Stimulated activated CD8-positive, alpha-beta memory T cell treated with anti-CD3 and anti-CD28 coated beads, Interleukin-12 subunit alpha, Interleukin-12 subunit beta, amount 100 ng/mL, for 1 hour (primary cell): Measurements from ENCODE around the gene SEZ6L.

ENCODE experiments used
- DNase-seq: peaks from one replicate; pipeline ENCODE4 v3.0.0-alpha.2; 2020; ENCODE audit warnings: low read depth

Gene SEZ6L

DNA sequence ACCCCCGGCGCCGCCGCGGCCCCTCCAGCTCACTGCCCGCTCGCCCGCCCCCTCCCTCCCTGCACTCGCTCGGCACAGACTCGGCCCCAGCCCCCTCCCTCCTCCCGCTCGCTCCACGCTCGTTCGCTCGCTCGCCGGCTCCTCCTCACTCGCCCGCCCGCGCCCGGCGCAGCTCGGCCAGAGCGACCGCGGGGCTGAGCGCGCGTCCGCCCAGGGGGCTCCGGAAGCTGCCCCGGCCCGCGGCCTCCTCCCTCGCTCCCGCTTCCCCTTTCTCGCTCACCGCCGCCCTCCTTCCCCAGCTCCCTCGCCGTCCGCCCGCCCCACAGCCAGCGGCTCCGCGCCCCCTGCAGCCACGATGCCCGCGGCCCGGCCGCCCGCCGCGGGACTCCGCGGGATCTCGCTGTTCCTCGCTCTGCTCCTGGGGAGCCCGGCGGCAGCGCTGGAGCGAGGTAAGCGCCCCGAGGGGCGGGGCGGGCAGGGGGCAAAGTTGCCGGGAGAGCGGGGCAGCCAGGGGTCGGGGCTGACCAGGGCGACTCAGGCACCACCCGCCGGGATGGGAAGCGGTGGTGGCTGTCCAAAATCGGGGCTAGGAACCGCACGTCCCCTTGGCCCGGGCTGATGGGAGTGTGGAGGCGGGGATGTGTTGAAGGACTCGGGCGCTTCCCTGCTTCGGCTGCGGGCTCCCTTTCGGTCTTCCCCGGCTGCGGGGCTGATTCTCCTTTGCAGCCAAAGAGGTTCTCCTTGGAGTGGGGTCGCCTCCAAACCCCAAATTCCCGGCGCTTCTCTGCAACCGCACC is at the start of gene SEZ6L:
TSS of gene SEZ6L (plus strand) at position 148 of the 797 bp plus-strand sequence. CDS start at position 356, 208 bp downstream.
- DNase-seq, result no peak

DNA sequence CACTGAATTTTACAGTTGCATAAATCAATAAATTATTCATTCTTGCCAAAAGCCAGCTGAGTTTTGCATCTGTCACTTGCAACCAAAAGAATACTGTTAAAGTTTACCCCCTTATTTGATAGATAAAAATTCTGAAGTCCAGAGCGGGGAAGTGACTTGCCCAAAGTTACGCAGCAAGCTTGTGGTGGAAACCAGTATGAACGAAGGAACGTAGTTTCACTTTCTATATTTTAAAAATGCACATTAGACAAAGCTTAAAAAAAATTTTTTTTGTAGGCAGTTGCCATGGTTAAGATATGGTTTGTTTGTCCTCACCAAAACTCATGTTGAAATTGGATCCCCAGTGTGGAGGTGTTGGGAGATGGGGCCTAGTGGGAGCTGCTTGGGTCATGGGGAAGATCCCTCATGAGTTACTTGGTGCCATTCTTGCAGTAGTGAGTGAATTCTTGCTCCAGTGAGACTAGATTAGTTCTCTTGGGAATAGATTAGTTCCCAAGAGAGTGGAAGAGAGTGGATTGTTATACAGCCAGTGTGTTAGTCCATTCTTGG is 46.3 kb upstream of the SEZ6L start:
- no peak for DNase-seq

DNA sequence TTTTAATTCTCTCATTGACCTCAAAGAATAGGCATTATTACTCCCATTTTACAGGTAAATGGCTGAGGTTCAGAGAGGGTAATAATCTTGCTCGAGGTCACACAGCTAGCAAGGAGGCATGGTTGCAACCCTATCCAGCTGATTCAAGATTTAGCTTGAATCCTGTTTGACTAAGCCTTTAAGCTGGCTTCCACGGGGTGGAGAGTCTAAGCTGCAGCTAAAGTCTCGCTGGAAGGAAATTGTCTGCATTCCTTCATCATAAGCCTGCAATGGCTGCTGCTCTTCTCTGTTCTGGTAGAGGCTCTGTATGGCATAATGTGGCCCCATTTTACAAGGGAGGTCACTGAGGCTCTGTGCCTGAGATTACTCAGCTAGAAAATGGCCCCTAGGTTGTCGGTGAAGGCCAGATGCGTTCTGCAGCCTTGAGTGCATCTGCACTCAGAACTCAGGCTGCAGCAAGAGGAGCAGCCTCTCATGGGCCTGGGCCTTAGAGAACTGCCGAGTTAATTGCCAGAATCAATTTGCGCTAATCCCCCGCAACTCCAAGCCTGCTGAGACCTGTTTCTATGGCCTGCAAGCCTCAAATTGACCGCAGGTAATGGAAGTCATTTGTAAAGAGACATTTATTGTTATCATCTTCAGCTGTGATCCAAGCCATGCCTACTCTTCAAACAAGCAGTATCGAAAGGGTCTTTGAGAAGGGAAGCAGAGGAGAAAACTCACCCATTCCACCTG is 44.1 kb upstream of the SEZ6L start:
- DNase-seq, result no peak

DNA sequence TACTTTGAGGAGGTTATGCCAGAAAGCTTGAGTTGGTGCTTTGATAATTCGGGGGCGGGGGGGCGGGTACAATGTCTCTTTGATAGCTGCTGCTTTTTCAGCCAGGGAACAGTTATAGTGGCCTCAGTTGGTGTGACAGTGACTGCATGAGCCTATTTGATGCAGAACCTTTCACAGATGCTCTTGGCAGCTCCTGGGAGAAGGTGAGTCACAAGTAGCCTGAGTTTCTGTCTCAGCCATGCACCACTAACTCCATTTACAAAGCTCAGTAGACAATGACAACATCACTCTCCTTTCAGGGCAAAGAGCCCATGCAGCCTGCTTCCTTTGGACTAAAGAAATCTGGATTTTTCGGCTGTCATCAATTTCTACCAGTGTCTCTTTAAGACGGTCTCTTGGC is 42.1 kb upstream of the SEZ6L start:
- DNase-seq, result no peak

- no peak for DNase-seq
Observed at GRCh38 chr22:26127556-26127955, 41.7 kb upstream of the SEZ6L start.

- no peak for DNase-seq
Observed at GRCh38 chr22:26131589-26132154, 37.6 kb upstream of the SEZ6L start.

GRCh38 chr22:26134654-26135330 is 34.5 kb upstream of the SEZ6L start:
- no peak for DNase-seq

DNA sequence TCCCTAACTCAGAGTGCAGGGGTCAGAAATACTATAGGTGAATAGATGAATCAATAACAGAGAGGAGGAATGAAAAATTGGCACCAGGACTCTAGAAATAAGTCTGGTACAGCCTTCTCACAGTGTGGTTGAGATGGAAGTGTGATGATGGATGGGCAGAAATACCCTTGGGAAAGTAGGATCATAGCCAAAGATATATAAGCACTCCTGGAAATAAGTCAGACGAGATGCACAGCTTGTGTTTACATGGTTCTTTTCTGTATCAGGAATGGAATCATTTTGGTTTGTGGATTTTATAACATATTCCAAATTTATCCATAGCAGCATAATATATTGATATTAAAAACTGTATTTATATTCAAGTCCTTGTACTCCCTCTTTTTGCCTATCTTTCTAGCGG is 33.5 kb upstream of the SEZ6L start:
- no peak for DNase-seq

GRCh38 chr22:26139310-26139709 is 30.0 kb upstream of the SEZ6L start:
- no peak for DNase-seq

- no peak for DNase-seq
Observed at GRCh38 chr22:26141831-26142230, 27.4 kb upstream of the SEZ6L start.

DNA sequence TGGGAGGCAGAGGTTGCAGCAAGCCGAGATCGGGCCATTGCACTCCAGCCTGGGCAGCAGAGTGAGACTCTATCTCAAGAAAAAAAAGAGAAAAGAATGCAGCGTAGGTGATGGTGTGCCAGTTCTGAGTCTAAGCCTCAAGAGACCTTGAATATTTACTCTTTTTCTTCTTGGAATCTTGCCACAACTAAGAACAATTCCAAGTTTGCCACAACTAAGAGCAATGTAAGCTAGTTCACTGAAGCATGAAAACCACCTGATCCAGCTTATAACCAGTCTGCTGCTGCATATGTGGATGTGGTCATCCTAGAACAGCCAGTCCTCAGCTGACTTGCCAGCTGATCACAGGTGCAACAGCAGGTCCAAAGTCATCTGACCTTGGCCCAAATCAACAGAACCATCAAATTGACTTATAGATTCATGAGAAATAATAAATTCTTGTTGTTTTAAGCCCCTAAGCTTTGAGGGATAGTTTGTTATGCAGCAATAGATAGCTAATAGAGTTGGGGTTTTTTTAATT is 25.4 kb upstream of the SEZ6L start:
- no peak for DNase-seq

DNA sequence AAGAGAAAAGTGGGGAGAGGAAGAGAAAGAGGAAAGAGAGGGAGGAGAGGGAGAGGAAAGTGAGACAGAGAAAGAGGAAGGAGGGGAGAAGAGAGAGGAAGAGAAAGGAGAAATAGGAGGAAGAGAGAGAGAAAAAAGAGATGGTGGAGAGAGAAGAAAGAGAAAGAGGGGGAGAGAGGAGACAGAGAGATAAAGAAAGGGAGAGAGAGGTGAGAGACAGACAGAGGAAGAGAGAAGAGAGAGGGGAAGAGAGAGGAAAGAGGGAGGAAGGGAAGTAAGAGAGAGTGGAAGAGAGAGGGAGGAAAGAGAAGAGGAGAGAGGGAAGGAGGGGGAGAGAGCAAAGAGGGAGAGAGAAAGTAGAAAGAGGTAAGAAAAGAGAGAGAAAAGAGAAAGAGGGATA is 9.4 kb upstream of the SEZ6L start:
- DNase-seq, result no peak

GRCh38 chr22:26161746-26162145 is 7.5 kb upstream of the SEZ6L start:
- no peak for DNase-seq

GRCh38 chr22:26162926-26163325 is 6.3 kb upstream of the SEZ6L start:
- DNase-seq, result no peak

- no peak for DNase-seq
Observed at GRCh38 chr22:26164174-26164573, 5.1 kb upstream of the SEZ6L start.

GRCh38 chr22:26168330-26168851 is 871 bp upstream of the SEZ6L start:
- DNase-seq, result no peak

- no peak for DNase-seq
Observed at GRCh38 chr22:26168939-26169314, 335 bp upstream of the SEZ6L start.

GRCh38 chr22:26170112-26170492 is 840 bp downstream of the SEZ6L start:
- no peak for DNase-seq

GRCh38 chr22:26170795-26171580 is 1.7 kb downstream of the SEZ6L start:
- no peak for DNase-seq

GRCh38 chr22:26172389-26172990 is 3.2 kb downstream of the SEZ6L start:
- DNase-seq, result no peak

DNA sequence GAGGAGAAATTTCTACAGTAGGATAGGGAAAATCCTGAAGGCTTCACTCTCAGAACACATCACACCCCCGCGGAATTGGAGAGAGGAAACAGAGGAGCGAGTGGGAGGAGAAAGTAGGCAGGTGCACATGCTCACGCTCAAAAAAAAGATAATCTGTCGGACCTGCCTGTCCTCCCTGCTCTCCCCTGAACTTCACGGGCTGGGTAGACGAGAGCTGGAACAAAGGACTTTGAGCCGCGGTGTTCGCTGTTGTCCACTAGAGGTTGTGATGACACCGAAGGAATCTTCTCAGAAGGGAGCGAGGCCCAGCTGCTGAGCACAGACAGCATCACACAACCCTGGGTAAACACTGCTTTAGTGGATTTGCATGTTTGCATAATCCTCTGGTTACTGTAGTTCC is 5.0 kb downstream of the SEZ6L start:
- DNase-seq, result no peak
